ENCODE measurements around the gene PPP6R3. TPM values are rescaled to one million over a fixed set of nuclear protein-coding genes. Genes with fewer than 3 reads are reported as not detected.

Gene PPP6R3
- total and polyA plus RNA-seq, 2 donors (not counting 3 experiments of a cell fraction or from before 2014, with no cell fraction given) = 31.7 to 98.8 TPM

DNA sequence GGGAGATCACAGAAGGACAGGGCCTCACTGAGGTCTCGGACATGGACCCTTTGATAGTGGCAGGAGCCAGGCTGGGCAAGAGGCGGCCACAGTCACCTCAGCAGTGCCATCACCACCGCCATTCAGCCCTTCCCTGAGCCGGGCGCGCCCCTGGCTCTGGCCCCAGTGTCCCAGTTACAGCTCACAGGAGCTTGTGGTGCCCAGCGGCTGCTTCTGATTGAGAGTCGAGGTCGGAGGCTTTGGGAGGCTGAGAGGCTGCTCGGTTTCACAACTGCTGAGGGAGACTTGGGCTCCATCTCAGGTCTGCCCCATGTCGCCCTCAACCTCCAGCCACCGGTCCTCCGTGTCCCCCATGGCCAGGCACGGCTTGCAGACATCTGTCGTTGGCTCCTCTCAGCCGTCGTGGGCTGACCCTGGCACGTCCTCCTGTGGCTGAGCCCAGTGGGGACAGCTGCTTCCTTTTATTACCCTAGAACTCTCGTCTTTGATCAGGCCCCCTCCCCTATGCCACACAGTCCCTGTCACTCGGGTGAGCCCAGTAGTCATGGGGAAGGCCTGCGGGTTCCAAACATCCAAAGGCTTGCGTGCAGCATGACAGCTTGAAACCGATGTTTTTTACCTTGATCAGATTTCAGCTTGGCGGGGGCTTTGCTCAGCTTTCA is 28.4 kb upstream of the PPP6R3 start:
- intact Hi-C loops (cut with micrococcal nuclease) = no loop called here
- no peak for FAIRE-seq
- CTCF ChIA-PET = no interaction called here

GRCh38 chr11:68432874-68433273 is 27.7 kb upstream of the PPP6R3 start:
- no peaks in the 10 kb centered on the region for H4K20me1 ChIP-seq (replicated peaks; ENCODE audit: control insufficient read depth, extremely low read depth, insufficient read depth, low read length)
- DNase-seq (ENCODE audit: low read depth, low spot score) (no peak), FAIRE-seq (no peak)
- peaks cover 5 to 38% of the 10 kb centered on the region in 2 experiments for H3K36me3 ChIP-seq (ENCODE audit: control insufficient read depth in 2 of 2, extremely low read depth in 1 of 2, insufficient read depth in 2 of 2, low read length in 2 of 2)
- H3K4me1 ChIP-seq (ENCODE audit: control insufficient read depth, extremely low read depth, insufficient read depth, low read length) = peaks cover 15% of the 10 kb centered on the region
- H3K79me2 ChIP-seq (ENCODE audit: control insufficient read depth, insufficient read depth, low read length) = no peaks in the 10 kb centered on the region
- intact Hi-C loops (cut with micrococcal nuclease) = no loop called here
- no peak overlapping the region for H3K9ac ChIP-seq (replicated peaks; ENCODE audit: extremely low read depth, insufficient read depth, low read length)
- no TSS peak for BruUV-seq (replicated peaks)
- H3K9me3 ChIP-seq (replicated peaks; ENCODE audit: control insufficient read depth, insufficient read depth, low read length) = peaks cover 9% of the 10 kb centered on the region
- dilution Hi-C loops (cut with MboI; ENCODE audit: extremely low pct_ligation_motif_present, low sequenced_read_pairs) = no loop called here
- POLR2A ChIA-PET = no interaction called here
- no peaks in the 10 kb centered on the region for H3K27me3 ChIP-seq (ENCODE audit: control insufficient read depth in 2 of 2, insufficient read depth in 2 of 2, low read length in 2 of 2)
- H3K4me2 ChIP-seq (ENCODE audit: insufficient read depth, low read length) = no peak overlapping the region
- TF ChIP-seq JUN (IDR thresholded peaks at IDR 0.05; ENCODE audit: borderline replicate concordance, insufficient read depth, insufficient read length, low read depth) (no peak), POLR2A (IDR thresholded peaks at IDR 0.05; ENCODE audit: low read depth, low read length) (no peak), FOS (IDR thresholded peaks at IDR 0.05; ENCODE audit: borderline replicate concordance, insufficient read depth, low read length) (no peak), MYC (IDR thresholded peaks at IDR 0.05; ENCODE audit: low read depth, low read length) (no peak), MAX (IDR thresholded peaks at IDR 0.05; ENCODE audit: insufficient read depth, insufficient read length) (no peak), GATA2 (IDR thresholded peaks at IDR 0.05; ENCODE audit: insufficient read depth, insufficient read length, low read depth, low read length) (no peak), EZH2 (IDR thresholded peaks at IDR 0.05; ENCODE audit: borderline replicate concordance, low read depth, low read length, severe bottlenecking) (no peak), POLR2AphosphoS5 (IDR thresholded peaks at IDR 0.05; ENCODE audit: insufficient read depth, low read depth, low read length) (no peak)
- TF ChIP-seq, protein P1, sequence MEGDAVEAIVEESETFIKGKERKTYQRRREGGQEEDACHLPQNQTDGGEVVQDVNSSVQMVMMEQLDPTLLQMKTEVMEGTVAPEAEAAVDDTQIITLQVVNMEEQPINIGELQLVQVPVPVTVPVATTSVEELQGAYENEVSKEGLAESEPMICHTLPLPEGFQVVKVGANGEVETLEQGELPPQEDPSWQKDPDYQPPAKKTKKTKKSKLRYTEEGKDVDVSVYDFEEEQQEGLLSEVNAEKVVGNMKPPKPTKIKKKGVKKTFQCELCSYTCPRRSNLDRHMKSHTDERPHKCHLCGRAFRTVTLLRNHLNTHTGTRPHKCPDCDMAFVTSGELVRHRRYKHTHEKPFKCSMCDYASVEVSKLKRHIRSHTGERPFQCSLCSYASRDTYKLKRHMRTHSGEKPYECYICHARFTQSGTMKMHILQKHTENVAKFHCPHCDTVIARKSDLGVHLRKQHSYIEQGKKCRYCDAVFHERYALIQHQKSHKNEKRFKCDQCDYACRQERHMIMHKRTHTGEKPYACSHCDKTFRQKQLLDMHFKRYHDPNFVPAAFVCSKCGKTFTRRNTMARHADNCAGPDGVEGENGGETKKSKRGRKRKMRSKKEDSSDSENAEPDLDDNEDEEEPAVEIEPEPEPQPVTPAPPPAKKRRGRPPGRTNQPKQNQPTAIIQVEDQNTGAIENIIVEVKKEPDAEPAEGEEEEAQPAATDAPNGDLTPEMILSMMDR (IDR thresholded peaks at IDR 0.05; ENCODE audit: extremely low read depth in 1 of 2, insufficient read depth in 1 of 2, low read depth in 1 of 2, low read length in 2 of 2) = no peak
- no peak overlapping the region for H2AFZ ChIP-seq (ENCODE audit: low read depth, low read length)
- H3K9me1 ChIP-seq (replicated peaks; ENCODE audit: control insufficient read depth, extremely low read depth, insufficient read depth, low read length) = no peaks in the 10 kb centered on the region
- H3K4me3 ChIP-seq (replicated peaks in 1 of 3; ENCODE audit: insufficient read depth in 1 of 3, low read depth in 1 of 3, low read length in 3 of 3) = no peak overlapping the region
- CTCF ChIA-PET = no interaction called here
- no peak overlapping the region for H3K27ac ChIP-seq (ENCODE audit: insufficient read depth, low read depth, low read length)

More for the DNA sequence above, 28.4 kb upstream of the PPP6R3 start:
- Histone ChIP-seq H4K20me1 (replicated peaks; ENCODE audit: control insufficient read depth, extremely low read depth, insufficient read depth, low read length) (no peaks in the 10 kb centered on the region), H3K9ac (replicated peaks; ENCODE audit: extremely low read depth, insufficient read depth, low read length) (no peak overlapping the region), H3K27me3 (ENCODE audit: control insufficient read depth in 2 of 2, insufficient read depth in 2 of 2, low read length in 2 of 2) (no peaks in the 10 kb centered on the region), H2AFZ (ENCODE audit: low read depth, low read length) (no peak overlapping the region), H3K4me3 (replicated peaks in 1 of 3; ENCODE audit: insufficient read depth in 1 of 3, low read depth in 1 of 3, low read length in 3 of 3) (no peak overlapping the region), H3K27ac (ENCODE audit: insufficient read depth, low read depth, low read length) (no peak overlapping the region), H3K4me2 (ENCODE audit: insufficient read depth, low read length) (no peak overlapping the region), H3K9me3 (replicated peaks; ENCODE audit: control insufficient read depth, insufficient read depth, low read length) (peaks cover 9% of the 10 kb centered on the region), H3K36me3 (ENCODE audit: control insufficient read depth in 2 of 2, extremely low read depth in 1 of 2, insufficient read depth in 2 of 2, low read length in 2 of 2) (peaks cover 5 to 38% of the 10 kb centered on the region in 2 experiments), H3K4me1 (ENCODE audit: control insufficient read depth, extremely low read depth, insufficient read depth, low read length) (peaks cover 7% of the 10 kb centered on the region), H3K79me2 (ENCODE audit: control insufficient read depth, insufficient read depth, low read length) (no peaks in the 10 kb centered on the region), H3K9me1 (replicated peaks; ENCODE audit: control insufficient read depth, extremely low read depth, insufficient read depth, low read length) (no peaks in the 10 kb centered on the region)
- POLR2A ChIA-PET = no interaction called here
- dilution Hi-C loops (cut with MboI; ENCODE audit: extremely low pct_ligation_motif_present, low sequenced_read_pairs) = no loop called here
- DNase-seq (ENCODE audit: low read depth, low spot score) = no peak
- no peak for TF ChIP-seq FOS (IDR thresholded peaks at IDR 0.05; ENCODE audit: borderline replicate concordance, insufficient read depth, low read length)
- no peak for TF ChIP-seq POLR2A (IDR thresholded peaks at IDR 0.05; ENCODE audit: low read depth, low read length)
- TF ChIP-seq GATA2 (IDR thresholded peaks at IDR 0.05; ENCODE audit: insufficient read depth, insufficient read length, low read depth, low read length) = no peak
- BruUV-seq (replicated peaks) = no TSS peak

Data from endothelial cell of umbilical vein (primary cell).